ENCODE measurements around the gene PLCB1. TPM values are rescaled to one million over a fixed set of nuclear protein-coding genes. Genes with fewer than 3 reads are reported as not detected.

PLCB1 gene
- total and polyA plus RNA-seq, 10 of the 15 experiments (the other 5 are each of a cell fraction or from before 2014, with no cell fraction given): 0.05 to 5.3 (median 0.17) TPM; not detected in 1

GRCh38 chr20:8749101-8749500, 617.0 kb downstream of the PLCB1 start:
- Histone ChIP-seq H3K79me2 (ENCODE audit: control insufficient read depth, insufficient read depth, low read length) (no peaks in the 10 kb centered on the region), H3K36me3 (ENCODE audit: control insufficient read depth in 2 of 2, insufficient read depth in 2 of 2, low read length in 1 of 2) (no peaks in the 10 kb centered on the region), H3K27me3 (replicated peaks in 1 of 2; ENCODE audit: control insufficient read depth in 2 of 2, insufficient read depth in 2 of 2, low read length in 1 of 2) (no peaks in the 10 kb centered on the region; a peak in 1 of 4 replicates), H2AFZ (ENCODE audit: control insufficient read depth, low read depth, low read length) (no peak overlapping the region), H3K9me3 (replicated peaks; ENCODE audit: control insufficient read depth, insufficient read depth, low read length) (no peaks in the 10 kb centered on the region), H3K27ac (ENCODE audit: control insufficient read depth, insufficient read depth) (no peak overlapping the region), H3K4me3 (no peak overlapping the region), H4K20me1 (ENCODE audit: control insufficient read depth, insufficient read depth) (no peaks in the 10 kb centered on the region), H3K9ac (ENCODE audit: control insufficient read depth, insufficient read depth, low read length) (no peak overlapping the region), H3K4me1 (ENCODE audit: control insufficient read depth, insufficient read depth, low read length) (no peaks in the 10 kb centered on the region), H3K4me2 (ENCODE audit: control insufficient read depth, insufficient read depth) (no peak overlapping the region)
- POLR2A ChIA-PET: no interaction called here
- no peak for ATAC-seq
- RAD21 ChIA-PET (ENCODE audit: unreplicated experiment): no interaction called here
- in situ Hi-C loops (cut with MboI) (no loop called here), intact Hi-C loops (cut with micrococcal nuclease; ENCODE audit: unreplicated experiment) (no loop called here)
- FAIRE-seq: no peak
- CTCF ChIA-PET: interaction anchor here (1.0 to 2.4 kb wide), 5 partner anchors 9 to 703 kb away, joined by 3 to 14 read pairs (median 3); no protein-coding TSS in a partner anchor
- DNase-seq (ENCODE audit: low read depth, low spot score): no peak
- SMC1A ChIA-PET (ENCODE audit: uncharacterized antibody, unreplicated experiment): interaction anchor here (0.6 to 2.5 kb wide), 4 partner anchors 9 to 97 kb away, joined by 3 to 7 read pairs (median 4); no protein-coding TSS in a partner anchor
- no peak for TF ChIP-seq HDAC2 (IDR thresholded peaks at IDR 0.05)
- WGBS (ENCODE audit: insufficient coverage, insufficient replicate concordance, low lambda C conversion rate, missing lambda C conversion rate): 33% methylated on average over 8 of the region's 8 CpGs
- no TSS peak for BruUV-seq (replicated peaks)

- no peak overlapping the region for H2AFZ ChIP-seq (ENCODE audit: control insufficient read depth, low read depth, low read length)
- no peak for ATAC-seq
- ChIA-PET SMC1A (ENCODE audit: uncharacterized antibody, unreplicated experiment) (interaction anchor here (1.3 to 2.5 kb wide), 3 partner anchors 8 to 27 kb away, joined by 3 to 7 read pairs (median 5); no protein-coding TSS in a partner anchor), POLR2A (interaction anchor here (0.6 kb wide), 1 partner anchor 520 kb away, joined by 4 read pairs; no protein-coding TSS in a partner anchor), CTCF (interaction anchor here (0.6 to 2.4 kb wide), 10 partner anchors 8 to 707 kb away, joined by 3 to 14 read pairs (median 4); no protein-coding TSS in a partner anchor), RAD21 (ENCODE audit: unreplicated experiment) (no interaction called here)
- H4K20me1 ChIP-seq (ENCODE audit: control insufficient read depth, insufficient read depth): no peaks in the 10 kb centered on the region
- H3K27ac ChIP-seq (ENCODE audit: control insufficient read depth, insufficient read depth): no peak overlapping the region
- no peaks in the 10 kb centered on the region; a peak in 1 of 4 replicates for H3K27me3 ChIP-seq (replicated peaks in 1 of 2; ENCODE audit: control insufficient read depth in 2 of 2, insufficient read depth in 2 of 2, low read length in 1 of 2)
- no peak for DNase-seq (ENCODE audit: low read depth, low spot score)
- no peak for FAIRE-seq
- intact Hi-C loops (cut with micrococcal nuclease; ENCODE audit: unreplicated experiment): loop anchor here (10.0 kb wide), 1 partner anchor 605 kb away; no protein-coding TSS in a partner anchor
- no peak overlapping the region for H3K4me3 ChIP-seq
- no peaks in the 10 kb centered on the region for H3K79me2 ChIP-seq (ENCODE audit: control insufficient read depth, insufficient read depth, low read length)
- in situ Hi-C loops (cut with MboI): no loop called here
- H3K4me2 ChIP-seq (ENCODE audit: control insufficient read depth, insufficient read depth): no peak overlapping the region
- H3K4me1 ChIP-seq (ENCODE audit: control insufficient read depth, insufficient read depth, low read length): no peaks in the 10 kb centered on the region
- TF ChIP-seq KDM1A (IDR thresholded peaks at IDR 0.05; ENCODE audit: borderline replicate concordance): no peak
- TF ChIP-seq SUPT20H (IDR thresholded peaks at IDR 0.05; ENCODE audit: borderline replicate concordance, control insufficient read depth, low read depth, low read length): no peak
- no peak for TF ChIP-seq MEF2A (IDR thresholded peaks at IDR 0.05; ENCODE audit: insufficient read depth, low read depth, low read length)
- no peak for TF ChIP-seq EED (IDR thresholded peaks at IDR 0.05; ENCODE audit: low read depth)
- no peak for TF ChIP-seq PML (IDR thresholded peaks at IDR 0.05; ENCODE audit: low read length)
- TF ChIP-seq PAX8 (IDR thresholded peaks at IDR 0.05): no peak
- TF ChIP-seq SMC3 (IDR thresholded peaks at IDR 0.05; ENCODE audit: borderline replicate concordance, low read length): no peak
- H3K9ac ChIP-seq (ENCODE audit: control insufficient read depth, insufficient read depth, low read length): no peak overlapping the region
- H3K9me3 ChIP-seq (replicated peaks; ENCODE audit: control insufficient read depth, insufficient read depth, low read length): no peaks in the 10 kb centered on the region
- no peaks in the 10 kb centered on the region for H3K36me3 ChIP-seq (ENCODE audit: control insufficient read depth in 2 of 2, insufficient read depth in 2 of 2, low read length in 1 of 2)
- WGBS (ENCODE audit: insufficient coverage, insufficient replicate concordance, low lambda C conversion rate, missing lambda C conversion rate): 8% methylated on average over 1 of the region's 1 CpG
- no TSS peak for BruUV-seq (replicated peaks)
Measured at GRCh38 chr20:8749986-8750385, 617.9 kb downstream of the PLCB1 start.
